Neural progenitor cell (in vitro differentiated cells): ENCODE data around the gene DLL4.

Experiments used
- CTCF ChIP-seq: fragments of 200-600 bp; sonication (generic); IDR thresholded peaks from 2 replicates; pipeline ENCODE4 v1.5.1; 2017; ENCODE audit warnings: antibody characterized with exemption, mild to moderate bottlenecking
- EZH2phosphoT487 ChIP-seq: fragments of 200-600 bp; sonication (generic); IDR thresholded peaks from 2 replicates; pipeline ENCODE4 v1.6.1; 2017; ENCODE audit warnings: antibody characterized with exemption

- no peak for TF ChIP-seq CTCF
- TF ChIP-seq EZH2phosphoT487 = no peak
These were observed 28.7 kb upstream of the DLL4 start for GRCh38 chr15:40900256-40901052.
